Suprapubic skin (tissue), 4 donors: ENCODE results near the gene DAGLB.

ENCODE experiments used
- CTCF ChIP-seq, 2 donors: fragments of 200-600 bp in 1 of 2; fragments of 450-650 bp in 1 of 2; sonication (generic) in 1 of 2; IDR thresholded peaks; one replicate each; pipeline ENCODE4 v1.5.1; 2016 to 2019; ENCODE audit warnings: antibody characterized with exemption in 2 of 2, mild to moderate bottlenecking in 1 of 2, moderate library complexity in 1 of 2
- EP300 ChIP-seq: sonication (generic); formaldehyde crosslinking; IDR thresholded peaks from one replicate; pipeline ENCODE4 v1.6.1; 2017; ENCODE audit warnings: antibody characterized with exemption
- POLR2A ChIP-seq, 2 donors: fragments of 450-650 bp; IDR thresholded peaks; one replicate each; pipeline ENCODE4 v1.6.1; 2017; ENCODE audit warnings: antibody characterized with exemption in 2 of 2, mild to moderate bottlenecking in 2 of 2, moderate library complexity in 2 of 2
- POLR2AphosphoS5 ChIP-seq, 3 donors: sonication (generic); formaldehyde crosslinking; IDR thresholded peaks; one replicate each; pipeline ENCODE4 v1.6.1; 2017; ENCODE audit warnings: antibody characterized with exemption in 3 of 3

- no peak for TF ChIP-seq POLR2A (IDR thresholded peaks at IDR 0.05)
- TF ChIP-seq CTCF (IDR thresholded peaks at IDR 0.05), result no peak
- no peak for TF ChIP-seq POLR2AphosphoS5 (IDR thresholded peaks at IDR 0.05)
- no peak for TF ChIP-seq EP300
These were observed 16.8 kb downstream of the DAGLB start for GRCh38 chr7:6430974-6431373.
